ENCODE results near the gene SALL1.

GRCh38 chr16:51180719-51181502 lies 29.8 kb upstream of the SALL1 start:
- TF ChIP-seq CTCF (IDR thresholded peaks at IDR 0.05) (no peak), POLR2A (IDR thresholded peaks at IDR 0.05) (no peak)

All from uterus (tissue), 2 donors.